ENCODE measurements around the gene PPM1J. TPM values are rescaled to one million over a fixed set of nuclear protein-coding genes. Genes with fewer than 3 reads are reported as not detected.

The PPM1J gene
- total RNA-seq, 2 experiments from 2014 or later, result 1.7 to 2.8 TPM

- TF ChIP-seq CTCF (IDR thresholded peaks at IDR 0.05), result no peak
- no peak overlapping the region for H3K27ac Mint-ChIP-seq
- H3K36me3 Mint-ChIP-seq (ENCODE audit: low read depth), result peaks cover 24% of the 10 kb centered on the region
- H3K4me3 Mint-ChIP-seq, result no peak overlapping the region
- no peak for DNase-seq
- H3K27me3 Mint-ChIP-seq, result no peaks in the 10 kb centered on the region
- no peaks in the 10 kb centered on the region for H3K9me3 Mint-ChIP-seq
- POLR2A ChIA-PET, result interaction anchor here (0.6 to 1.9 kb wide), 3 partner anchors 10 to 49 kb away, joined by 3 to 9 read pairs (median 6); partner anchors contain the start of gene MOV10
- ATAC-seq, result no peak
- CTCF ChIA-PET, result no interaction called here
- H3K4me1 Mint-ChIP-seq (ENCODE audit: low read depth), result peaks cover 3% of the 10 kb centered on the region
- intact Hi-C loops (cut with micrococcal nuclease), result no loop called here
Observed at GRCh38 chr1:112694363-112694929, 20.7 kb downstream of the PPM1J start.

DNA sequence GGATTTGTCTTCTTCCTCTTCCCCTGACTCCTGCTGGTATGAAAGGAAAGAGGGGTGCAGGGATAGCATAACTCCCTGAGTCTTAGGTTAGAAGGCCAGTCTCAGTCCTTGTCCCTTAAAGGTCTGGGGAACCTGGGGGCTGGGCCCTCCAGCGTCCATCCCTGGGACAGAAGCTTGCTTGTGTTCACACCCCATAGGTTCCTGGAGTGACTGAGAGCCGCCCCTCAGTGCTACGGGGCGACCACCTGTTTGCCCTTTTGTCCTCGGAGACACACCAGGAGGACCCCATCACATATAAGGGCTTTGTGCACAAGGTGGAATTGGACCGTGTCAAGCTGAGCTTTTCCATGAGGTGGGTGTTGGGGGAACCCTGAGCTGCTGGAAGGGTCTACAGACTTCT, 21.3 kb downstream of the PPM1J start:
- ChIA-PET POLR2A (interaction anchor here (0.6 to 1.9 kb wide), 4 partner anchors 11 to 72 kb away, joined by 3 to 9 read pairs (median 4); partner anchors contain the start of gene MOV10), CTCF (no interaction called here)
- Mint-ChIP-seq H3K27ac (no peak overlapping the region), H3K27me3 (no peaks in the 10 kb centered on the region), H3K9me3 (no peaks in the 10 kb centered on the region), H3K4me1 (ENCODE audit: low read depth) (no peaks in the 10 kb centered on the region), H3K36me3 (ENCODE audit: low read depth) (peaks cover 20% of the 10 kb centered on the region), H3K4me3 (no peak overlapping the region)
- DNase-seq (no peak), ATAC-seq (no peak)
- no peak for TF ChIP-seq CTCF (IDR thresholded peaks at IDR 0.05)
- intact Hi-C loops (cut with micrococcal nuclease), result no loop called here

DNA sequence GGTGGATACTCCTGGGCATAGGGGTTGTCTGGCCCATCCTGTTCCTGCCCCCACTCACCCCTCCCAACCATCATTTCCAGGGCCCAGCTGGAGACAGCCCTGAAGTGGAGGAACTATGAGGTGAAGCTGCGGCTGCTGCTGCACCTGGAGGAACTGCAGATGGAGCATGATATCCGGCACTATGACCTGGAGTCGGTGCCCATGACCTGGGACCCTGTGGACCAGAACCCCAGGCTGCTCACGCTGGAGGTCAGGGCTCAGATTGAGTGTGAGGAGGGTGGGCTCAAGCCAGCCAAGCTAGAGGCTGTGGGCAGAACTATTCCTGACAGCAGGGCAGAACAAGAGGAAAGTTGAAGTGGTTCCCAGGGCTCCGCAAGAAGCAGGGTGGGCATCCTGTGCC, 22.5 kb downstream of the PPM1J start:
- Mint-ChIP-seq H3K27me3 (no peaks in the 10 kb centered on the region), H3K9me3 (no peaks in the 10 kb centered on the region), H3K4me1 (ENCODE audit: low read depth) (no peaks in the 10 kb centered on the region), H3K27ac (no peak overlapping the region), H3K36me3 (ENCODE audit: low read depth) (peaks cover 18% of the 10 kb centered on the region), H3K4me3 (no peak overlapping the region)
- DNase-seq (no peak), ATAC-seq (no peak)
- ChIA-PET POLR2A (interaction anchor here (0.9 to 2.0 kb wide), 3 partner anchors 9 to 71 kb away, joined by 3 to 7 read pairs (median 3); no protein-coding TSS in a partner anchor), CTCF (interaction anchor here (0.8 to 1.2 kb wide), 3 partner anchors 12 to 23 kb away, joined by 3 to 4 read pairs (median 3); partner anchors contain the start of genes MOV10 and PPM1J)
- no peak for TF ChIP-seq CTCF (IDR thresholded peaks at IDR 0.05)
- intact Hi-C loops (cut with micrococcal nuclease), result no loop called here

DNA sequence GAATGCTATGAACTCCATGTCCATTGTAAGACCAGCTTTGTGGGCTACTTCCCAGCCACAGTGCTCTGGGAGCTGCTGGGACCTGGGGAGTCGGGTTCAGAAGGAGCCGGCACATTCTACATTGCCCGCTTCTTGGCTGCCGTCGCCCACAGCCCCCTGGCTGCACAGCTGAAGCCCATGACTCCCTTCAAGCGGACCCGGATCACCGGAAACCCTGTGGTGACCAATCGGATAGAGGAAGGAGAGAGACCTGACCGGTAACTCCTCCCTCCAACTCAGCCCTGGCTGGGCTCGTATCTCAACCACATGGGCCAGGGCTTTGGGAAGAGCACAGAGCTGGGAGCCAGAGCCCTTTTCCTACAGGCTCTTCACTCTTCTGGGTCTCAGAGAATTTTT, 25.3 kb downstream of the PPM1J start:
- no peaks in the 10 kb centered on the region for H3K27me3 Mint-ChIP-seq
- no peaks in the 10 kb centered on the region for H3K9me3 Mint-ChIP-seq
- no peak overlapping the region for H3K27ac Mint-ChIP-seq
- H3K4me3 Mint-ChIP-seq, result no peak overlapping the region
- POLR2A ChIA-PET, result interaction anchor here (1.0 to 1.3 kb wide), 3 partner anchors 9 to 15 kb away, joined by 3 to 6 read pairs (median 5); partner anchors contain the start of gene MOV10
- peaks cover 16% of the 10 kb centered on the region for H3K36me3 Mint-ChIP-seq (ENCODE audit: low read depth)
- peaks cover 3% of the 10 kb centered on the region for H3K4me1 Mint-ChIP-seq (ENCODE audit: low read depth)
- CTCF ChIA-PET, result no interaction called here
- no peak for DNase-seq
- ATAC-seq, result no peak
- intact Hi-C loops (cut with micrococcal nuclease), result no loop called here
- TF ChIP-seq CTCF (IDR thresholded peaks at IDR 0.05), result no peak

GRCh38 chr1:112689196-112689841, 25.8 kb downstream of the PPM1J start:
- peaks cover 16% of the 10 kb centered on the region for H3K36me3 Mint-ChIP-seq (ENCODE audit: low read depth)
- no peak overlapping the region for H3K4me3 Mint-ChIP-seq
- H3K27me3 Mint-ChIP-seq, result no peaks in the 10 kb centered on the region
- peaks cover 3% of the 10 kb centered on the region for H3K4me1 Mint-ChIP-seq (ENCODE audit: low read depth)
- no peak for DNase-seq
- POLR2A ChIA-PET, result interaction anchor here (1.0 to 1.3 kb wide), 4 partner anchors 9 to 14 kb away, joined by 3 to 6 read pairs (median 4); partner anchors contain the start of gene MOV10
- H3K9me3 Mint-ChIP-seq, result no peaks in the 10 kb centered on the region
- H3K27ac Mint-ChIP-seq, result no peak overlapping the region
- TF ChIP-seq CTCF (IDR thresholded peaks at IDR 0.05), result no peak
- CTCF ChIA-PET, result no interaction called here
- no peak for ATAC-seq
- intact Hi-C loops (cut with micrococcal nuclease), result no loop called here
